ENCODE data around the gene INPP5D. TPM values are rescaled to one million over a fixed set of nuclear protein-coding genes. Genes with fewer than 3 reads are reported as not detected.

Gene INPP5D
- total and polyA plus RNA-seq, 5 donors from 2014 or later = 56.9 to 278 (median 69.9) TPM

DNA sequence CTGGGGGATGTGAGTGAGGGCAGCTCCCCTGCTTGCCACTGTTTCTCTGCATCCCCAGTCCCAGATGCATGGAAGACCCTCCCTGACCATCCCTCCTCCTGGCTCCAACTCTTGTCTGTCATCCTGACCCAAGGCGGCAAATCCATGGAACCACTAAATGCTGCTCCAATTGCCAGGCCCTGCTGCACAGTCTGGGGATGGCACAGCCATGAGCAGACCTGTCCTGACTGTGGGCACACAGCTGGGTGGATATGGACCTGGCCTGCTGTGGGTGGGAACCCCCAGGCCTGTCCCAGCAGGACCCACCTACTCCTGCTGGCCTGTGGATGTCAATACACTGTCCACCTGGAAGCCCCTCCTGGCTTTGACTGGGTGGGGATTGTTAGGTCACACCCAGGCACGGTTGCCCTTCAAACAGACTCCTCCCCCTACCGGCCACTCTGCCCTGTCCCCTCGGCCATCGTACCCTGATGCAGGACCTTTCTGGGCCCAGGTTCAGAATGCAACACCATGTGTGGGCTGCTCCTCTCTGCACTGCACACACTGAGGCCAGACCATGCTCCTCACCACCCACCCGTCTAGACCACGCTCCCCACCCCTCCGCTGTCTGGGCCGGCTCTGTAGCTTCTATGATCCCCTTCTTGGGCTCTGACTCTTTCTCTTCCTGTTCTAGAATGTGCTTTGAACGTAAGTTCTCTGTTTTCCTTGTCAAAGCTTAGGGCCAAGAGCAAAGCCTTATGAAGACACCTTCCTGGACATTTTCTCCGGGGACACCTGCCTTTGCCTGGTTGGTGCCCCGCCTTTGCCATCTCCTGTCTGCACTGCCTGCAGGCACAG lies 57.9 kb downstream of the INPP5D start:
- H3K4me1 ChIP-seq (ENCODE audit: control insufficient read depth, insufficient read depth, low read length, poor library complexity, severe bottlenecking) = peaks cover 44% of the 10 kb centered on the region
- DNase-seq = no peak
- H3K4me1 Mint-ChIP-seq = peaks cover 20 to 75% (median 50%) of the 10 kb centered on the region in 4 donors
- no peaks in the 10 kb centered on the region for H3K27me3 Mint-ChIP-seq
- peaks cover 0 to 1% (median 0%) of the 10 kb centered on the region in 7 donors for H3K9me3 Mint-ChIP-seq
- peak overlapping the region; percentile 6 for H3K27ac ChIP-seq (ENCODE audit: insufficient read depth, low read length, poor library complexity, severe bottlenecking)
- no peak overlapping the region for H3K4me3 ChIP-seq (ENCODE audit: low read depth, low read length)
- peak overlapping the region; percentile 41 to 86 (median 64) for H3K4me3 Mint-ChIP-seq
- no peaks in the 10 kb centered on the region for H3K9me3 ChIP-seq (ENCODE audit: control insufficient read depth in 2 of 2, low read length in 2 of 2)
- peak overlapping the region; percentile 56 to 92 (median 88) for H3K27ac Mint-ChIP-seq
- H3K36me3 ChIP-seq (ENCODE audit: control insufficient read depth, insufficient read depth, low read length) = peaks cover 31% of the 10 kb centered on the region
- ATAC-seq (ENCODE audit: low read depth in 2 of 2) = peak; percentile 30 to 33
- peaks cover 27% of the 10 kb centered on the region for H3K36me3 Mint-ChIP-seq
- no peaks in the 10 kb centered on the region for H3K27me3 ChIP-seq (ENCODE audit: control insufficient read depth, insufficient read depth, low read length)

DNA sequence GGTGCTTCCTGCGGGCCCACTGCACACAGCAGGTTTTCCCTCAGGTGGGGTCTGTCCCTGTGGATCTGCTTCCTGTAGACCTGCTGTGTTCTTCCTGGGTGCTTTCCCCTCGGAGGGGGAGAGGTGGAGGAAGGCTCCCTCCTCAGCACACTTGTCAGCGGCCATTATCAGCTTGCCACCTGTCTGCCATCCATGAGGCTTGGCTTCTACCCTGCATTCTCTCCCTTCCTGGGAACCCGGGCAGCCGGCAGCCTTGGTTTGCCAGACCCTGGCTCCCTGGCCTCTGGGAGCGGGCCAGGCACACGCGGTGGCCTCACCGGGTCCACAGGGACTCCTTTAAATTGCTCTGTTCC lies 58.5 kb downstream of the INPP5D start:
- peaks cover 31% of the 10 kb centered on the region for H3K36me3 Mint-ChIP-seq
- peaks cover 20 to 69% (median 47%) of the 10 kb centered on the region in 4 donors for H3K4me1 Mint-ChIP-seq
- peaks cover 36% of the 10 kb centered on the region for H3K36me3 ChIP-seq (ENCODE audit: control insufficient read depth, insufficient read depth, low read length)
- DNase-seq = no peak
- peak overlapping the region; percentile 88 to 92 (median 92) for H3K27ac Mint-ChIP-seq
- H3K4me3 ChIP-seq (ENCODE audit: low read depth, low read length) = no peak overlapping the region
- H3K9me3 ChIP-seq (ENCODE audit: control insufficient read depth in 2 of 2, low read length in 2 of 2) = no peaks in the 10 kb centered on the region
- peaks cover 40% of the 10 kb centered on the region for H3K4me1 ChIP-seq (ENCODE audit: control insufficient read depth, insufficient read depth, low read length, poor library complexity, severe bottlenecking)
- no peaks in the 10 kb centered on the region for H3K27me3 Mint-ChIP-seq
- no peak overlapping the region for H3K27ac ChIP-seq (ENCODE audit: insufficient read depth, low read length, poor library complexity, severe bottlenecking)
- H3K27me3 ChIP-seq (ENCODE audit: control insufficient read depth, insufficient read depth, low read length) = no peaks in the 10 kb centered on the region
- H3K4me3 Mint-ChIP-seq = peak overlapping the region in 2 of 4 donors; percentile 61 to 86
- ATAC-seq (ENCODE audit: low read depth in 2 of 2) = no peak
- peaks cover 0 to 1% (median 0%) of the 10 kb centered on the region in 7 donors for H3K9me3 Mint-ChIP-seq

DNA sequence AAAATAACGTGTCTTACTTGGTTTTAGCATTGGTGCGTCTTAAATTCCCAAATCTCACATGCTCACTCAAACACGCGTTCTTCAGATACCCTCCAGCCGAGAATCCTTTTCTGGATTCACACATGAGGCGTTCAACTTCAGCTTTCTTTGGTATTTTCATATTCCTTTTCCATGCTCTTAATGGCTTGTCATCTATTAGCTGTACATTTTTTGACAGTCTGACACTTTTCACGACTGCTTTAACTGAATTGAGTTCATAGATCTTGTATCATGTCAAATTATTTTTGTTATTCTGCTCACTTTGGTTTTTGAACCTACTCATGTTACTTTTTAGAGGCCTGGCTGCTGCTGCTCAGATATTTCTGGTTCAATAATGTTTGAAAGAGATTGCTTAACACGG lies 59.0 kb downstream of the INPP5D start:
- Histone ChIP-seq H3K27me3 (ENCODE audit: control insufficient read depth, insufficient read depth, low read length) (no peaks in the 10 kb centered on the region), H3K36me3 (ENCODE audit: control insufficient read depth, insufficient read depth, low read length) (peaks cover 41% of the 10 kb centered on the region), H3K4me1 (ENCODE audit: control insufficient read depth, insufficient read depth, low read length, poor library complexity, severe bottlenecking) (peaks cover 37% of the 10 kb centered on the region), H3K9me3 (ENCODE audit: control insufficient read depth in 2 of 2, low read length in 2 of 2) (no peaks in the 10 kb centered on the region), H3K4me3 (ENCODE audit: low read depth, low read length) (no peak overlapping the region), H3K27ac (ENCODE audit: insufficient read depth, low read length, poor library complexity, severe bottlenecking) (no peak overlapping the region)
- Mint-ChIP-seq H3K4me3 (peak overlapping the region in 1 of 4 donors; percentile 61), H3K27ac (peak overlapping the region; percentile 79 to 92 (median 88)), H3K27me3 (no peaks in the 10 kb centered on the region), H3K4me1 (peaks cover 20 to 64% (median 44%) of the 10 kb centered on the region in 4 donors), H3K9me3 (peaks cover 0 to 1% (median 0%) of the 10 kb centered on the region in 7 donors), H3K36me3 (peaks cover 33% of the 10 kb centered on the region)
- DNase-seq = no peak
- no peak for ATAC-seq (ENCODE audit: low read depth in 2 of 2)

DNA sequence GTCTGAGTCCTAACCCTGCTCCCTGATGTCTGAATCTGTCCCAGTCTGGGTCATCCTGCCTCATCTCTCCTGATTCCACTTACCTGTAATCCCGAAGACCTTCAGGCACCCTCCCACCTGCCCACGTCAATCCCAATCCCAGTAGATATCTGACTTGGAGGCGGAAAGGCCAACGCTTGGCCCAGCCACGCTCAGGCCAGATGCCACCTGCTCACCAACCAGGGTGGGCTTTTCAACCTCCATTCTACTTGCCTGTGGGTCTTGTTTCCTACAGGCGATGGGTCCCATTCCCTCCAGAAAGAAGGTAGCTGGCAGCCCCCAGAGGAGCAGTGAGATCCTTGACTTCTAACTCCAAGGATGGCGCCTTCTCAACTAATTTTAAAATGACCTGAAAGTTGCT lies 59.7 kb downstream of the INPP5D start:
- no peak overlapping the region for H3K4me3 ChIP-seq (ENCODE audit: low read depth, low read length)
- Mint-ChIP-seq H3K36me3 (peaks cover 33% of the 10 kb centered on the region), H3K4me3 (peak overlapping the region in 1 of 4 donors; percentile 52), H3K9me3 (peaks cover 0 to 1% (median 0%) of the 10 kb centered on the region in 7 donors), H3K27ac (peak overlapping the region in 1 of 3 donors; percentile 79), H3K27me3 (no peaks in the 10 kb centered on the region), H3K4me1 (peaks cover 20 to 57% (median 40%) of the 10 kb centered on the region in 4 donors)
- no peak for ATAC-seq (ENCODE audit: low read depth in 2 of 2)
- H3K4me1 ChIP-seq (ENCODE audit: control insufficient read depth, insufficient read depth, low read length, poor library complexity, severe bottlenecking) = peaks cover 32% of the 10 kb centered on the region
- no peaks in the 10 kb centered on the region for H3K27me3 ChIP-seq (ENCODE audit: control insufficient read depth, insufficient read depth, low read length)
- no peak overlapping the region for H3K27ac ChIP-seq (ENCODE audit: insufficient read depth, low read length, poor library complexity, severe bottlenecking)
- H3K9me3 ChIP-seq (ENCODE audit: control insufficient read depth in 2 of 2, low read length in 2 of 2) = no peaks in the 10 kb centered on the region
- no peak for DNase-seq
- peaks cover 48% of the 10 kb centered on the region for H3K36me3 ChIP-seq (ENCODE audit: control insufficient read depth, insufficient read depth, low read length)

DNA sequence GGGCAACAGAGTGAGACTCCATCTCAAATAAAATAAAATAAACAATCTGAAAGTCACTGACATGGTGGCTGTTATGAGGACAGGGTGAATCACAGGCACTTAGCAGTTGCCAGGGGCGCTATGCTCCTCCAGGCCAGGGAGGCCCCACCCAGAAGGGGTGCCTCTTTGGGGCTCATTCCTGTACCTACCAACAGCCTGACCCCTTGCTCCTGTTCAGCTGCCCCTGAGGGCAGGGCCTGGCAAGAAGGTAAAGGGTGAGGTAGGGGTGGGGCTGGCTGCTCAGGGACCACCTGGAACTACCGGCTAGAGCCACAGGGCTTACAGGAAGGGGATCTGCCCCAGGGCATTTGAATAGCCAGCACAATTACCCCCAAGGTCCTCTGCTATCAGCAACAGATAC lies 60.3 kb downstream of the INPP5D start:
- no peaks in the 10 kb centered on the region for H3K27me3 Mint-ChIP-seq
- Histone ChIP-seq H3K4me1 (ENCODE audit: control insufficient read depth, insufficient read depth, low read length, poor library complexity, severe bottlenecking) (peaks cover 25% of the 10 kb centered on the region), H3K27ac (ENCODE audit: insufficient read depth, low read length, poor library complexity, severe bottlenecking) (peak overlapping the region; percentile 23), H3K27me3 (ENCODE audit: control insufficient read depth, insufficient read depth, low read length) (no peaks in the 10 kb centered on the region), H3K36me3 (ENCODE audit: control insufficient read depth, insufficient read depth, low read length) (peaks cover 55% of the 10 kb centered on the region), H3K9me3 (ENCODE audit: control insufficient read depth in 2 of 2, low read length in 2 of 2) (no peaks in the 10 kb centered on the region), H3K4me3 (ENCODE audit: low read depth, low read length) (no peak overlapping the region)
- H3K27ac Mint-ChIP-seq = peak overlapping the region in 1 of 3 donors; percentile 36
- H3K4me3 Mint-ChIP-seq = no peak overlapping the region
- H3K36me3 Mint-ChIP-seq = peaks cover 33% of the 10 kb centered on the region
- peaks cover 20 to 51% (median 35%) of the 10 kb centered on the region in 4 donors for H3K4me1 Mint-ChIP-seq
- ATAC-seq (ENCODE audit: low read depth in 2 of 2) (no peak), DNase-seq (no peak)
- peaks cover 0 to 1% (median 0%) of the 10 kb centered on the region in 7 donors for H3K9me3 Mint-ChIP-seq

DNA sequence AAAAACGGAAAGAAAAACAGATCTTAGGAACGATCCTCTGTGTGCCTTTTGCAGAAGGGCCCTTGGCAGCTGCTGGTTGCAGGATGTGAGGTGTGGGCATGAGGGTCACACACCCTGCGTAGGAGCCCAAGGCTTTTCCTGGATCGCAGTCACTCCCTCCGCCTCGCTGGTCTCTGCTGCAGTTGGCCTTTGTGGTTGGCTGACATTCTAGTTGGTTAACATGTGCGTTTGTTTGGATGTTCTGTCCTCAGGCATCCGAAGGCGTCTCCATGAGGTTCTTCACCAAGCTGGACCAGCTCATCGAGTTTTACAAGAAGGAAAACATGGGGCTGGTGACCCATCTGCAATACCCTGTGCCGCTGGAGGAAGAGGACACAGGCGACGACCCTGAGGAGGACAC lies 61.7 kb downstream of the INPP5D start:
- peaks cover 18% of the 10 kb centered on the region for H3K4me1 ChIP-seq (ENCODE audit: control insufficient read depth, insufficient read depth, low read length, poor library complexity, severe bottlenecking)
- no peak overlapping the region for H3K4me3 Mint-ChIP-seq
- DNase-seq (no peak), ATAC-seq (ENCODE audit: low read depth in 2 of 2) (no peak)
- H3K36me3 ChIP-seq (ENCODE audit: control insufficient read depth, insufficient read depth, low read length) = peaks cover 68% of the 10 kb centered on the region
- H3K4me3 ChIP-seq (ENCODE audit: low read depth, low read length) = no peak overlapping the region
- H3K9me3 ChIP-seq (ENCODE audit: control insufficient read depth in 2 of 2, low read length in 2 of 2) = no peaks in the 10 kb centered on the region
- no peaks in the 10 kb centered on the region for H3K27me3 Mint-ChIP-seq
- no peak overlapping the region for H3K27ac ChIP-seq (ENCODE audit: insufficient read depth, low read length, poor library complexity, severe bottlenecking)
- peaks cover 20 to 37% (median 28%) of the 10 kb centered on the region in 4 donors for H3K4me1 Mint-ChIP-seq
- H3K27me3 ChIP-seq (ENCODE audit: control insufficient read depth, insufficient read depth, low read length) = no peaks in the 10 kb centered on the region
- peaks cover 38% of the 10 kb centered on the region for H3K36me3 Mint-ChIP-seq
- peaks cover 0 to 1% (median 0%) of the 10 kb centered on the region in 7 donors for H3K9me3 Mint-ChIP-seq
- peak overlapping the region in 1 of 3 donors; percentile 32 for H3K27ac Mint-ChIP-seq

DNA sequence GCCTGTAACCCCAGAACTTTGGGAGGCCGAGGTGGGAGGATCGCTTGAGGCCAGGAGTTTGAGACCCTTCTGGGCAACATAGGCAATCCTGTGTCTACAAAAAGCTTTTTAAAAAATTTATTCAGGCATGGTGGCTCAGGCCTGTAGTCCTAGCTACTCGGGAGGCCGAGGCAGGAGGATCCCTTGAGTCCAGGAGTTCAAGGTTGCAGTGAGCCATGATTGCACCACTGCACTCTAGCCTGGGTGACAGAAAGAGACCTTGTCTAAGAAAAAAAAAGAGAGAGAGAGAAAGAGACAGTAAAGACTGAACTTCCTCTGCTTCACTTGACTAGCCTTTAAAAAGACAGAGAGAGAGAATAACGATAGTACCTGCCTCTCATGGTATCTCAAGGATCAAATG lies 62.4 kb downstream of the INPP5D start:
- Mint-ChIP-seq H3K27me3 (no peaks in the 10 kb centered on the region), H3K27ac (peak overlapping the region in 1 of 3 donors; percentile 67), H3K4me1 (peaks cover 20 to 32% (median 22%) of the 10 kb centered on the region in 4 donors), H3K36me3 (peaks cover 40% of the 10 kb centered on the region), H3K9me3 (peaks cover 0 to 1% (median 0%) of the 10 kb centered on the region in 7 donors), H3K4me3 (no peak overlapping the region)
- Histone ChIP-seq H3K36me3 (ENCODE audit: control insufficient read depth, insufficient read depth, low read length) (peaks cover 75% of the 10 kb centered on the region), H3K4me1 (ENCODE audit: control insufficient read depth, insufficient read depth, low read length, poor library complexity, severe bottlenecking) (peaks cover 13% of the 10 kb centered on the region), H3K27me3 (ENCODE audit: control insufficient read depth, insufficient read depth, low read length) (no peaks in the 10 kb centered on the region), H3K4me3 (ENCODE audit: low read depth, low read length) (no peak overlapping the region), H3K27ac (ENCODE audit: insufficient read depth, low read length, poor library complexity, severe bottlenecking) (no peak overlapping the region), H3K9me3 (ENCODE audit: control insufficient read depth in 2 of 2, low read length in 2 of 2) (no peaks in the 10 kb centered on the region)
- no peak for DNase-seq
- ATAC-seq (ENCODE audit: low read depth in 2 of 2) = no peak
